HepG2 (cell line): ENCODE measurements around the gene TMTC2.

Experiments used
- NFATC3 ChIP-seq: sonication (generic); formaldehyde crosslinking; IDR thresholded peaks from 2 replicates; pipeline ENCODE4 v1.5.1; 2020; ENCODE audit warnings: mild to moderate bottlenecking, missing genetic modification reagents
- NFE2L2 ChIP-seq: fragments of 150-350 bp; IDR thresholded peaks from 2 replicates; pipeline ENCODE4 v1.6.1; 2014; ENCODE audit warnings: low read length

- no peak for TF ChIP-seq NFATC3 (CRISPR knock-in tag)
- TF ChIP-seq NFE2L2, result no peak
These were observed 277.7 kb downstream of the TMTC2 start for GRCh38 chr12:82964446-82964845.
